ENCODE measurements around the gene LTBP2. TPM values are rescaled to one million over a fixed set of nuclear protein-coding genes. Genes with fewer than 3 reads are reported as not detected.

The LTBP2 gene
- polyA plus RNA-seq, 3 donors, result 2.0 to 2.7 (median 2.4) TPM

DNA sequence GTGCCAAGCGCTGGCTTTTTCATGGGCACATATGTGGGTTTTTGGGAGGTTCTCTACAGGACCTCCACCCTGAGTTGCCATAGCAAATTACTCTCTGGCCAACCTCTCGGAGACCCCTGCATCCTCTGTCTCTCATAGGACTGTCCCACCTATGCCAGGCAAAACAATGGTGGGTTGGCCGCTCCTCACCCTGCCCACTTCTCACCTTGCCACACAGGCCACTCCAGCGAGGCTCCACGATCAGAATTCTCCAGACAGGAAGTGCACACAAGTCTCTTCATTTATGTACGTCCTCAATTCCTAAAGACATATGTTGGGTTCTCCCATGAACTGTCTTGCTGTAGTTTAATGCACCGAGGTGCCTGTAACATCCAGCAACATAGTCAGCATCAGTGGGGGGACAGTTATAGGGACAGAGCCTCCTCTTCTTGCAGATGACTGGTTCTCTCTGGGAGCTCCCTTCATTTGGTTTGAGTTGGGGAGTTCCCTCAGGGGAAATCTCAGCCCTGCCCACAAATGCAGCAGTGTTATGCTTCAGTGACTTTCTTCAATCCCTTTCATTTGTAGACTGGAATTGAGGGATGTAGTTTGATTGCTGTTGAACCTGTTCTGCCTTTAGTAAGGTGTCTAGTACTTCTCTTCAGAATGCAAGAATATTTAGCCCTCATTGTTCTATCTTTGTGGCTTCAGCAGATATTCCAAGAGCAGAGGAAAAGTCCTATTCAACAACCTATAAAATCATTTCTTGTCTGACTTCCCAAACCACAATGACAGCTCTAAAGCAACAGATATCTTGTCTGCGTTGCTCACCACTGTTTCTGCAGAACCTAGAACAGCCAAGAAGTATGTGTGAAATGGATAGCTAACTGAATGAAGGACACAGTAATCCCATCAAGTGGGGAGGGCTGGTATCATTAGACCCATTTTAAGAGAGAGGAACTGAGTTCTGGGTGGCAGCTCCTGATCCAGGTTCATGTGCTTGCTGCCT is 2.8 kb upstream of the LTBP2 start:
- no peak for DNase-seq (ENCODE audit: low read depth in 3 of 3, low spot score in 2 of 3)

DNA sequence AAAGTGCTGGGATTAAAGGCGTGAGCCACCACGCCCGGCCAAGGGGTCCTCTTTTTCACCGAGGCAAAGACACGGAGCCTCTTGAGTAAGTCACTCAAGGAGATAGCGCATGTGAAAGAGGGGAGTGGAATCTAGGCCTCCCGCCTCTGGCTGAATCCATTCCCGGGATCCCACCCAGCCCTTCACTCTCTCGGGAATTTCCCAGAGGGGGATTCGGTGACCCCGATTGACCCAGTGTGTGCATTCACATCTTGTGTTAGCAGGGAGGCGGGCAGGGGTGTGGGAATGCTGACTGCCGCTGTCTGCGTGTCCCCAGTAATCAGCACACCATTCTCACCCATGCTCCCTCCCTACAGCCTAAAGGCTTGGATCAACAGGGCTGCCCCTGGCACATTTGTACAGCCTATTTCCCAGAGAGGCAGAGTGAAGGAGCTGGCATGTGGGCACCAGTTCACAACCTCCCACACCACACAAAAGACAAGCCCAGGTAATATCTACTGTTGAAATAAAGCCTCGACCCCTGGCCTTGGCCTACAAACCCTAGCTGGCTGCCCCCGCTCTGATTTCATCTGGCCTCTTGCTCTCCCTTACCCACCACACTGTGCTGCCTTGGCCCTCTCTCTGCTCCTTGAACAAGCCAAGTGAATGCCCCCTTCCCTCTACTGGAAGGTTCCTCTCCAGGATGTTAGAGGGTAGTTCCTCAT is 1.3 kb upstream of the LTBP2 start:
- DNase-seq (ENCODE audit: low read depth in 3 of 3, low spot score in 2 of 3), result no peak

DNA sequence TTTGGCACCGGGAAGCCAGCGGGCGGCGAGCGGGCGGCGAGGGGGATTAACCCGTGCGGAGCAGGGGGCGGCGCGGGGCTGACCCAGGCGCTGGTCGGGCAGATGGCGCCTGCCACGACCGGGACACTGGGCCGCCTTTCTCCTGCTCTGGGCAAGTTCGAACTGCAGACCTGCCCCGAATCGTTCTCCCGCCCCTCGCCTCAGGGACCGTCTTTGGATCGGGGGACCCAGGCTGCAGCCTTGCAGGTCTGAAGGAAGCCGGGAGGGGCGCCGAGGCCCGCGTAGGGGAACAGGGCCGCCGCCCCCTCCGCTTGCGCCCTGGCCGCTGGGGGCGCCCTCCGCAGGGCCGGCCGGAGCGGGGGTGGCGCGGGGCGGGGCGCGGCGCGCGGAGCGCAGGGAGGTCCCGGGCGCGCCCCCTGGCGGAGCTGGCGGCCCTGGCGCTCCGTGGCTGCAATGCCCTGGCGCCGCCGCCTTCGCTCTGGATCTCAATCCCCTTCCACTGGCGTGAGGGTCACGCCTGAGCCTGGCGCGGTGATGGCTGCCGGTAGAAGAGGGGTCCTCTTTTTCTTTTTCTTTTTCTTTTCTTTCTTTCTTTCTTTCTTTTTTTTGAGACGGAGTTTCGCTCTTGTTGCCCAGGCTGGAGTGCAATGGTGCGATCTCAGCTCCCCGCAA is 449 bp upstream of the LTBP2 start:
- DNase-seq (ENCODE audit: low read depth in 3 of 3, low spot score in 2 of 3), result peak in 2 of 3 donors; percentile 49 to 59

DNA sequence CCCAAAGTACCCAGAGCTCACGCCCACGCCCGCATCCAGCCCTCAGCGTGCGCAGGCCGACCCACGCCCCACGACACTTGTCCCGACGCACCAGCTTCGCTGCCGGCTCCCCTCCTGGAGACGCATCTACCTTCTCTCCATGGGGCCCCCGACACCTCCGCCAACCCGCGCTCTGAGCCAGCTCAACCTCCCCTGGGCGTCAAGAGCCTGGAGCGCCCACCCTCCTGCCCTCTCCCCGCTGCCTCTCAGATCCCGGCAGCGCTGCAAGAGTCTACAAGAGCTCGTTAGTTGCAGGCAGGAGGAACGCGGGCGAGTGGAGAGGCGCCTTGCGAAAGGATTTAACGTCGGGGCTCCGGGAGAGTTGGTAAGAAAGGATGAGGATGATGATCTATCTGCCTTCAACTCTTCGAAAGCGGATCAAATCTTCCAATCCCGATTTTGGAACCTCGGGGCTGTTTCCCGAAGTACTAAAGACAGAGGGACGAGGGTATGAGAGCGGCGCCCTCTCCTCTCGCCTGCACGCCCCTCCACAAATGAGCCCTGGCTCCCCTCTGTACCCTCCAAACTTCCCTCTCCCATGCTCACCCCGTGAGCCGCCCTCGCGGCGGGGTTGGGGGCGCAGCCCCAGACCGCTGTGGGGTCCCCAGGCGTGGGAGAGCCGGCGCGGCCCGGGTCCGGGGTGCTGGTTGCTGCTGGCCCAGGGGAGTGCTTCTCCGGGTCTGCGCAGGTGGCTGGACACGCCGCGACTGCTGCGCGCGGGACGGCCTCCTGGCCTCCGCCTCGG is 979 bp downstream of the LTBP2 start:
- DNase-seq (ENCODE audit: low read depth in 3 of 3, low spot score in 2 of 3), result no peak

DNA sequence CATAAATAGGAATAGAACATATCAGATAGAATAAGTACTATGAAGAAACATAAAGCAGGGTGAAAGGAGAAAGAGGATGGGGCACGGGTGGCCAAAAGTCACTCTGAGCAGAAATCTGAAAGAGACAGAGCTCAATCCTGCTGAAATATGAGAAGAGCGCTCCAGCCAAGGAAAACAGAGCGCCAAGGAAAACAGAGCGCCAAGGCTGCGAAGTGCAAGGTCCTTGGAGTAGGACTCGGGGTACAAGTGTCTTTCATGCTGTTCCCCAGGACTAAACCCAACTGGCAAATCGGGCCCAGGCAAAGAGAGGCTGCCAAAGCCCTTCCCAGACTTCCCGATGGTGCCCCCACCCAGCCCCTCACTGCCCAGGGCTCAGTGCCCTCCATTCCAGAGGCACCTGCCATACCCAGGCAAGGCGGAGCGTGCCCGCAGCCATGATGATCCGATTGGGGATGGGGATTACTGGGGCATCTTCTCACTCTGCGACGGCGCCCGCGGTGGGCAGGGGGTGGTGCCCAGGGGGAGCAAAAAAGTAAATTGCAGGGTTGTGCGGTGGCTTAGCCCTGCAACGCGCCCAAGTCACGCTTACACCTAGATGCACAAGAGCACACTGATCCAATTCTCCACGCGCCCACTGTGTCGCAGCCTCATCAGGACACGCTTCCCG is 1.7 kb downstream of the LTBP2 start:
- no peak for DNase-seq (ENCODE audit: low read depth in 3 of 3, low spot score in 2 of 3)

GRCh38 chr14:74609721-74610120 is 2.3 kb downstream of the LTBP2 start:
- no peak for DNase-seq (ENCODE audit: low read depth in 3 of 3, low spot score in 2 of 3)

GRCh38 chr14:74608959-74609611 is 3.0 kb downstream of the LTBP2 start:
- peak; percentile 62 to 77 (median 64) for DNase-seq (ENCODE audit: low read depth in 3 of 3, low spot score in 2 of 3)

- DNase-seq (ENCODE audit: low read depth in 3 of 3, low spot score in 2 of 3), result no peak
Observed at GRCh38 chr14:74606727-74607126, 5.3 kb downstream of the LTBP2 start.

DNA sequence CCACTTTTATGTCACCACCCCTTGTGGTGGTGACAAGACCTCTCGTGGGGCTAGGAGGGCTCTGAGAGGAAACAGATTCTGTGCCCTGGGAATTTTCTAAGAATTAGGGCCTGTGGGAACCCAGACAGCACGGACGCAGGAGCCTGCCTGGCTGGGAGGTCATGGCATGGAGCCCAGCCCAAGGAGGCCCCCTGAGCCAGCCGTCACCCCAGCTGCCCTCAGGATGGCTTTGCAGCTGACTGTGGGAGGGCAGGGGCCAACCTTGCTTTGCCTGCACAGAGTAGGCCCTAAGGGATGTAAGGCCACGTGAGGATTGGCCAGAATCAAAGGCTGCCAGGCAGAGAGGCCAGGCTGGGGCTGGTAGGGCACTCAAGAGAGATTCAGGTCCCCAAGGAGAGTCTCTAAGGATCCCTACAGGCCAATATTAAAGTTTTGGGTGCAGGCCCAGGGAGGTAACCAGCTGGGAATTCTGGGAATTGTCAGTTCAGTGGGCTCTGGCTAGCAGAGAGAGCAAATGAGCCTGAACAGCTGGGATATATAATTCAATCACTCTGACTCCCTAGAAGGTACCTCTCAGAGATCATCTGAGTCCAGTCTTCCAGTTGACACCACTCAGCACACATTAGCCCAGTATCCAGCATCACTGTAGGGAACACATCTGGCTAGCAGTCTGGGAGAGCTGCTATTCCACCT is 6.4 kb downstream of the LTBP2 start:
- no peak for DNase-seq (ENCODE audit: low read depth in 3 of 3, low spot score in 2 of 3)

DNA sequence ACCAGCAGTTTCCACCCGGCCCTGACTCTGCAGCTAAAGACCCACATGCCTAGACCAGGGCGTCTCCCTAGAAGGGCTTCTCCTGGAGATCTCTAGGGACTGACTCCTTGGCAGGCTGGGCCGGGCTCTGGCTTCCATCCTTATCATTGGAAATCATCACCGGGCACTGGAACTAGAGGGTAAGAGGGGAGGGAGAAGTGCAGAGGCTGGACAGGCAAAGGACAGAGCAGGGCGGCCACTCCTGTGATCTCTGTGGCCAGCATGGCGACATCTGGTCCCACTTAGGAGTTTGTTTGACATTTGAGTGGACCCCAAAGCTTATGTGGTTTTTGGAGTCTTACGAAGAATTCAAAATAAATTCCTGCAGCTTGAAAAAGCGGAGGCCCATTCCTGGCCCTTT is 7.1 kb downstream of the LTBP2 start:
- no peak for DNase-seq (ENCODE audit: low read depth in 3 of 3, low spot score in 2 of 3)

GRCh38 chr14:74604157-74604556 is 7.9 kb downstream of the LTBP2 start:
- DNase-seq (ENCODE audit: low read depth in 3 of 3, low spot score in 2 of 3), result no peak

DNA sequence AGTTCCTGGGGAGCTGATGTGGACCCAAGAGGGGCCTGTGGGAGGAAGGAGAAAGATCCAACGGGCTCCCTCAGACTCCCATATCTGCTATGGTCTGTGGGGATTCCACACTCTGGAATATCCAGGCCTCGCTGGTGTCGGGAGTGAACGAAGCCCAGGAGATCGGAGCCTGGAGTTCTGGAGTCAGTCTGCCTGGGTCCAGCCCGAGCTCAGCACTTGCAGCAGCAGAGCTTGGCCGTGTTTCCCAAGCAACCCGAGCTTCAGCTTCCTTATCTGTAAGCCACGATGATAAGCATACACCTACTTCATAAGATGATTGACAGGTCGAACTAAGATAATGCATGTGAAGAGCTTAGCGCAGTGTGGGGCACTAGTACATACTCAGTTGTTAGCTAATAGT is 10.1 kb downstream of the LTBP2 start:
- no peak for DNase-seq (ENCODE audit: low read depth in 3 of 3, low spot score in 2 of 3)

DNA sequence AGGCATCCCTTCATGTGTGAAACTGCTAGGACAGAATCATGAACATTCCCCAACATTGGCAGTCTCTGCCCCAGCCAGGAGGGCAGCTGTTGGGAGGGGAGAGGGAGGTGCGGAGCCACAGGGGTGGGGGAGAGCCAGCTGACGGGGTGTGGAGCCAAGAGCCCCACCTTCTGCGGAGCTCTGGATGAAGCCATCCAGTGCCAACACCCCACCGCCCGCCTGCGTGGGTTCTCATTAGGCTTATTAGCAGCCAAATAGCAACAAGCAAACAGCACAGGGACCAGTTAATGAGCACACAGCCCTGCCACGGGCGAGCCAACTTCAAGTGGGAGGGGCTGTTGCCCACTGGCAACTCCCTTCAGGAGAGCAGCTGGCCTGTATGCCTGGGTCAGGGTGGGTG is 12.1 kb downstream of the LTBP2 start:
- DNase-seq (ENCODE audit: low read depth in 3 of 3, low spot score in 2 of 3), result no peak

GRCh38 chr14:74599321-74599761 is 12.7 kb downstream of the LTBP2 start:
- DNase-seq (ENCODE audit: low read depth in 3 of 3, low spot score in 2 of 3), result no peak

GRCh38 chr14:74596741-74597450 is 15.1 kb downstream of the LTBP2 start:
- no peak for DNase-seq (ENCODE audit: low read depth in 3 of 3, low spot score in 2 of 3)

GRCh38 chr14:74595006-74595735 is 16.9 kb downstream of the LTBP2 start:
- no peak for DNase-seq (ENCODE audit: low read depth in 3 of 3, low spot score in 2 of 3)

GRCh38 chr14:74594606-74595005 is 17.4 kb downstream of the LTBP2 start:
- DNase-seq (ENCODE audit: low read depth in 3 of 3, low spot score in 2 of 3), result no peak
